Testis (tissue), 2 donors: ENCODE data around the gene FRMD4B.

Experiments
- CTCF ChIP-seq, 3 experiments: fragments of 450-650 bp in 2 of 3; fragments of 200-600 bp in 1 of 3; sonication (generic) in 1 of 3; IDR thresholded peaks; one replicate each; pipeline ENCODE4 v1.5.1; 2016 to 2019; ENCODE audit warnings: antibody characterized with exemption in 3 of 3, mild to moderate bottlenecking in 2 of 3, moderate library complexity in 1 of 3
- POLR2A ChIP-seq: fragments of 450-650 bp; IDR thresholded peaks from one replicate; pipeline ENCODE4 v1.6.1; 2017; ENCODE audit warnings: antibody characterized with exemption, mild to moderate bottlenecking, moderate library complexity

GRCh38 chr3:69121950-69122349 lies 263.9 kb downstream of the FRMD4B start:
- TF ChIP-seq CTCF (IDR thresholded peaks at IDR 0.05) = no peak
- TF ChIP-seq POLR2A = no peak
